ENCODE data around the gene OSR1. TPM values are rescaled to one million over a fixed set of nuclear protein-coding genes. Genes with fewer than 3 reads are reported as not detected.
"Not testable (repeated sequence)": the region's sequence is repeated elsewhere in the genome, so short reads cannot be mapped to it uniquely, and the experiment has no call there.

OSR1 gene
- total RNA-seq, 1 experiment from 2014 or later, result 0.84 TPM

GRCh38 chr2:19312949-19313348 lies 45.5 kb downstream of the OSR1 start:
- H3K36me3 ChIP-seq (ENCODE audit: insufficient read depth, low read length, poor library complexity, severe bottlenecking), result no peaks in the 10 kb centered on the region
- ChIA-PET POLR2A (ENCODE audit: low non-redundant PET) (no interaction called here), CTCF (no interaction called here)
- no peaks in the 10 kb centered on the region for H3K4me1 ChIP-seq (ENCODE audit: insufficient read depth, low read length, poor library complexity, severe bottlenecking)
- H3K27me3 ChIP-seq (replicated peaks; ENCODE audit: insufficient read depth, low read depth, low read length, poor library complexity), result no peaks in the 10 kb centered on the region
- H3K27ac ChIP-seq (ENCODE audit: low read depth, low read length, poor library complexity, severe bottlenecking), result no peak overlapping the region
- H3K9me3 ChIP-seq (ENCODE audit: low read depth, low read length, poor library complexity, severe bottlenecking), result no peaks in the 10 kb centered on the region
- no peak overlapping the region for H3K4me3 ChIP-seq (ENCODE audit: low read depth, low read length, poor library complexity, severe bottlenecking)
- peak; percentile 19 for DNase-seq (ENCODE audit: low spot score)
- intact Hi-C loops (cut with micrococcal nuclease; ENCODE audit: unreplicated experiment), result no loop called here
- TF ChIP-seq EZH2 (IDR thresholded peaks at IDR 0.05; ENCODE audit: borderline replicate concordance, low read depth, low read length, poor library complexity, severe bottlenecking) (no peak), CTCF (conservative IDR thresholded peaks at IDR 0.05; ENCODE audit: low read depth, low read length) (peak; percentile 38; the same call in 1 of the 2 replicates)
- BruUV-seq (replicated peaks), result no TSS peak

- H3K36me3 ChIP-seq (ENCODE audit: insufficient read depth, low read length, poor library complexity, severe bottlenecking); CTCF ChIA-PET; H3K4me3 ChIP-seq (ENCODE audit: low read depth, low read length, poor library complexity, severe bottlenecking); H3K9me3 ChIP-seq (ENCODE audit: low read depth, low read length, poor library complexity, severe bottlenecking); H3K4me1 ChIP-seq (ENCODE audit: insufficient read depth, low read length, poor library complexity, severe bottlenecking); BruUV-seq (replicated peaks); intact Hi-C loops (cut with micrococcal nuclease; ENCODE audit: unreplicated experiment); H3K27me3 ChIP-seq (replicated peaks; ENCODE audit: insufficient read depth, low read depth, low read length, poor library complexity); POLR2A ChIA-PET (ENCODE audit: low non-redundant PET); H3K27ac ChIP-seq (ENCODE audit: low read depth, low read length, poor library complexity, severe bottlenecking); DNase-seq (ENCODE audit: low spot score): not testable (repeated sequence)
Measured at GRCh38 chr2:19306065-19306464, 52.4 kb downstream of the OSR1 start.

- DNase-seq (ENCODE audit: low spot score); H3K36me3 ChIP-seq (ENCODE audit: insufficient read depth, low read length, poor library complexity, severe bottlenecking); CTCF ChIA-PET; POLR2A ChIA-PET (ENCODE audit: low non-redundant PET); intact Hi-C loops (cut with micrococcal nuclease; ENCODE audit: unreplicated experiment); H3K4me1 ChIP-seq (ENCODE audit: insufficient read depth, low read length, poor library complexity, severe bottlenecking); H3K27me3 ChIP-seq (replicated peaks; ENCODE audit: insufficient read depth, low read depth, low read length, poor library complexity); BruUV-seq (replicated peaks); H3K4me3 ChIP-seq (ENCODE audit: low read depth, low read length, poor library complexity, severe bottlenecking); H3K27ac ChIP-seq (ENCODE audit: low read depth, low read length, poor library complexity, severe bottlenecking); H3K9me3 ChIP-seq (ENCODE audit: low read depth, low read length, poor library complexity, severe bottlenecking): not testable (repeated sequence)
Measured at GRCh38 chr2:19305400-19306055, 52.9 kb downstream of the OSR1 start.

GRCh38 chr2:19301706-19302105 lies 56.7 kb downstream of the OSR1 start:
- BruUV-seq (replicated peaks), result no TSS peak
- TF ChIP-seq CTCF (conservative IDR thresholded peaks at IDR 0.05; ENCODE audit: low read depth, low read length) (no peak), EZH2 (IDR thresholded peaks at IDR 0.05; ENCODE audit: borderline replicate concordance, low read depth, low read length, poor library complexity, severe bottlenecking) (no peak)
- ChIA-PET CTCF (no interaction called here), POLR2A (ENCODE audit: low non-redundant PET) (no interaction called here)
- no peak overlapping the region for H3K27ac ChIP-seq (ENCODE audit: low read depth, low read length, poor library complexity, severe bottlenecking)
- peaks cover 3% of the 10 kb centered on the region for H3K27me3 ChIP-seq (replicated peaks; ENCODE audit: insufficient read depth, low read depth, low read length, poor library complexity)
- no peaks in the 10 kb centered on the region for H3K4me1 ChIP-seq (ENCODE audit: insufficient read depth, low read length, poor library complexity, severe bottlenecking)
- intact Hi-C loops (cut with micrococcal nuclease; ENCODE audit: unreplicated experiment), result no loop called here
- H3K36me3 ChIP-seq (ENCODE audit: insufficient read depth, low read length, poor library complexity, severe bottlenecking), result no peaks in the 10 kb centered on the region
- H3K4me3 ChIP-seq (ENCODE audit: low read depth, low read length, poor library complexity, severe bottlenecking), result no peak overlapping the region
- no peaks in the 10 kb centered on the region for H3K9me3 ChIP-seq (ENCODE audit: low read depth, low read length, poor library complexity, severe bottlenecking)
- no peak for DNase-seq (ENCODE audit: low spot score)

Small RNA genes within 50 kb of the gene (microRNA-seq; reads per million reads assigned to microRNA genes)
- not detected for gene MIR4757

All from A673 (cell line).